Activated CD4-positive, alpha-beta T cell treated with anti-CD3 and anti-CD28 coated beads for 48 hours (primary cell): ENCODE results near the gene SH3BGRL3.
"Not testable (repeated sequence)": the region's sequence is repeated elsewhere in the genome, so short reads cannot be mapped to it uniquely, and the experiment has no call there.

Experiments used
- DNase-seq: peaks from one replicate; pipeline ENCODE4 v3.0.0-alpha.2; 2020

The SH3BGRL3 gene

GRCh38 chr1:26279456-26280332 lies at the start of gene SH3BGRL3:
Gene SH3BGRL3 (plus strand): TSS chr1:26280086. CDS start chr1:26280156, 70 bp downstream.
- DNase-seq, result peak; percentile 89

- not testable (repeated sequence) for DNase-seq
Measured at GRCh38 chr1:26230682-26231081, 49.2 kb upstream of the SH3BGRL3 start.

- peak; percentile 99 for DNase-seq
Measured at GRCh38 chr1:26233903-26234643, 45.8 kb upstream of the SH3BGRL3 start, which contains the start of gene CEP85. Gene CEP85 (plus strand): TSS chr1:26234200. CDS start chr1:26239784, 5,584 bp downstream.

DNA sequence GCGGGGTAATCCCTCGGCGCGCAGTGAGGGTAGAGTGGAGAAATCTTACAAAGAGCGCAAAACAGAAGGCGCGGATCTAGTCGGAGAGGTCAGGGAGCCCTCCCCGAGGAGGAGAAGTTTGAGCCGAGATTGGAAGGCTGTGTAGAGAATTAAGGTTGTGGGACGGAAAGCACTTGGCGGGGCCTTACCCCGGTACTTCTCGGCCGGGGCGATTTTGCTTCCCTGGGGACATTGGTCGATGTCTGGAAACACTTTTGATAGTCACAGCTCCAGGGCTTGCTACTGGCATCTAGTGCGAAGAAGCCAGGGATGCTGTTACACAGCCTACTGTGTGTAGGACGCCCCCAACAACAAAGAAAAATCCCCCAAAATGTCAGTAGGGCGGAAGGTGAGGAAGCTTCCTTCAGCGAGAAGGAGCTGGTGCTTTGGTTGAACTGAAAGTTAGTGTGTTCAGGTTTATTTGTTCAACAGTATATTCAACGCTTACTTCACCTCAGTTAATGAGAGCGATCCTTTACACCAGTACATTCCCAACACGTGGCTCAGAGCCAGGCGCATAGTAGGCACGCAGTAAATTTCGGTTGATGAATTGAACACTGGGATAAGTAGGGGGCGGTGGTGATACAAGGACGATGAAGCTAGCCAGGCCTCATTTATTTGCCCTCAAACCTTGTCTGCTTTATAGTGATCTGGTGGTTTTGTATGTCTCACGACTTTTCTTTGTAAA lies 45.1 kb upstream of the SH3BGRL3 start:
- no peak for DNase-seq

DNA sequence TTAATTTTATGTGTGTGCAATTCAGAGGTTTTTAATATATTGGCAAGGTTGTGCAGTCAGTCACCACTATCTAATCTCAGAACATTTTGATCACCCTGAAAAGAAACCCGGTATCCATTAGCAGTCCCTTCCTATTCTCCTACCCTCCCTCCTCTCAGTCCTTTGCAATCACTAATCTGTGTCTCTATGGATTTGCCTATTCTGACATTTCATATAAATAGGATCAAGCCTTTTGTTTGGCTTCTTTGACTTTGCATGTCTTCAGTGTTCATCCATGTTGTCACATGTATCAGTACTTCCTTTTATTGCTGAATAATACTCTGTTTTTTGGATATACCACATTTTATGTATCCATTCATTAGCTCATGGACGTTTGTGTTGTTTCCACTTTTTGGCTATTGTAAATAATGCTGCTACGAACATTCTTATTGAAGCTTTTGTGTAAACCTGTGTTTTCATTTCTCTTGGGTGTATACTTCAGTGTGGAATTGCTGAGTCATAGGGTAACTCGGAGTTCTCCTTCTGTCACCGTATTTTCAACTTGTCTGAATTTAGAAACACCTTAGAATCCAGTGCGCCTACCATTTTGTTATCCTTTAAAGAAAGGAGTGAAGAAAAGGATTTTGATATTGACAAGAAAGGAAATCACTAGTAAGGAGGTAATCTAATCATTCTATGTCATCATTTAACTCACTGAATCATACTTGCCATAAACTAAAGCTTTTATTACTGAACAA lies 42.5 kb upstream of the SH3BGRL3 start:
- no peak for DNase-seq

GRCh38 chr1:26239936-26240335 lies 40.0 kb upstream of the SH3BGRL3 start:
- DNase-seq, result no peak

- DNase-seq, result no peak
Measured at GRCh38 chr1:26252718-26253117, 27.2 kb upstream of the SH3BGRL3 start.

DNA sequence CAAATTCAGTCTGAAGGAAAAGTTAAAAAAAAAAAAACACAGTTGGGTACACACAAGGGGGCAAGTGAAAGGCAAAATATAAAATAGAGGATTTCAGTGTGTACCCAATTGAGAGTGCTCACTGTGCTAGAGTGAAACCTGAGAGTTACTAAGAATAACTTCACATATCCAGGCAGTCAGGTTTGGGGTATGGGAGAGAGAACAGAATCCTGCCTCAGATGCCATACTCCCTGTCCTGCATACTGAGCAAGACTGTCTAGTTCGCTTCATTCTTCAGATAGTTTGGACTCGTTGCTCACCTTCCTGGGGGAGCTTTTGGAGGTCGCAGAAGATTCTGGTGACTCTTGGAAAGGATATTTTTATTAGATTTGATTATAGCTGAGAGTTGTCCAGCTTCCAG lies 25.5 kb upstream of the SH3BGRL3 start:
- no peak for DNase-seq

DNA sequence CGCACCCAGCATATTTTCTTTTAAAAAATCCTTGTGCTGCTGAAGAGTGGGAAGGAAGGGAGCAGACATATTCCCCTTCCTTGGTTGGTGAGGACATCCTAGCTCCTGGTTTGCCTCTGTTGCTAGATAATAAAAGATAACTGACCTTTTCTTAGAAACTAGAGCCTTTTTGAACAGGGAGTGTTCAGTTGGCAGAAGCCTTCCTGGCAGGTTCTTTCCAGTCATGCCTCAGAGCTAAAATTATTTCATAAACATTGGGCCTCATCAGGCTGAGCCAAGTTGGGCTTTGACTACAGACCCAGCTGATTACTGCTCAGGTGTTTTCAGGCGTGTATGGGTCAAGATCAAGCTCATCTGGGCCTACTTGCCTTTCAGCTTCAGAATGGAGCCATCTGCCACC lies 22.7 kb upstream of the SH3BGRL3 start:
- DNase-seq, result no peak

- no peak for DNase-seq
Measured at GRCh38 chr1:26259005-26259404, 20.9 kb upstream of the SH3BGRL3 start.

GRCh38 chr1:26259578-26259977 lies 20.3 kb upstream of the SH3BGRL3 start:
- no peak for DNase-seq

- no peak for DNase-seq
Measured at GRCh38 chr1:26263212-26263611, 16.7 kb upstream of the SH3BGRL3 start.

- no peak for DNase-seq
Measured at GRCh38 chr1:26265405-26265804, 14.5 kb upstream of the SH3BGRL3 start.

- no peak for DNase-seq
Measured at GRCh38 chr1:26268290-26269197, 11.3 kb upstream of the SH3BGRL3 start.

GRCh38 chr1:26269198-26269550 lies 10.7 kb upstream of the SH3BGRL3 start:
- no peak for DNase-seq

- DNase-seq, result no peak
Measured at GRCh38 chr1:26274801-26275425, 5.0 kb upstream of the SH3BGRL3 start.

DNA sequence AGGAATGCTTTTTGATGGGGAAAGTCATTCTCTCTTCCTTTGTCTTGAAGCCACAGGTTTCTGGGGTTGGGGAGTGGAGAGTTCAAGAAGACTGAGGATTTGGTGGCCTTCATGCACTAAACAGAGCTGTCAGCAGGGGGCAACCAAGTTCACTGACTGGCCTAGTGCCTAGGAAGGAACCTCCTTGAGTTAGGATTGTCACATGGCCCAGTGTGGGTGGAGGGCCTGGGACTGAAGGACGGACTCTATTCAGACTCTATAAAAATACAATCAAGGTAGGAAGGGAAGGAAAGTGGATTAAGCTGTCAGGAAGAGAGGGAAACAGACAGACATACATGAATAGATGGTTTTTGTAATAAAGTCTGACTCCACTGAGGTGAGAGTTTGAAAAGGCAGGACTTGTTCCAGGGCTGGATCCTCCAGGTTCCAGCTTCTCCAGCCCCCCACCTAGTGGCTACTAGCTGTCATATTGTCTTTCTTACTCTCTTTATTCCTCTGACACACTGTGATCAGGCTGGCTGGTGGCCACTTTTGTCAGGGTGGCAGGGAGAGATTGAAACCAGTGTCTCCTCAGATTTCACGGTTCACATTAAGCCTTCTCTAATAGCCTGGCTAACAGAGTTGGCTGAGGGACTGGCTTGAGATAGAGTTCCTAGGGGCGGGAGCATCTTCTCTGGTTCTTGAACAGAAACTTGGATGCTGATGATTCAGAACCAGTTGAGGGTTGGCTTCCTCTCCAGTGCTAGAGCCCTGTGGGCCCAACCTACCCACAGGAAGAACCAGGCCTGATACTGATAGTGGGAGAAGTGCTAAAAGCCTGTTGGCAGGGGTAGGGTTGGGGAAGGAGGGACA lies 4.1 kb upstream of the SH3BGRL3 start:
- DNase-seq, result peak; percentile 86

- no peak for DNase-seq
Measured at GRCh38 chr1:26276432-26276838, 3.5 kb upstream of the SH3BGRL3 start.

DNA sequence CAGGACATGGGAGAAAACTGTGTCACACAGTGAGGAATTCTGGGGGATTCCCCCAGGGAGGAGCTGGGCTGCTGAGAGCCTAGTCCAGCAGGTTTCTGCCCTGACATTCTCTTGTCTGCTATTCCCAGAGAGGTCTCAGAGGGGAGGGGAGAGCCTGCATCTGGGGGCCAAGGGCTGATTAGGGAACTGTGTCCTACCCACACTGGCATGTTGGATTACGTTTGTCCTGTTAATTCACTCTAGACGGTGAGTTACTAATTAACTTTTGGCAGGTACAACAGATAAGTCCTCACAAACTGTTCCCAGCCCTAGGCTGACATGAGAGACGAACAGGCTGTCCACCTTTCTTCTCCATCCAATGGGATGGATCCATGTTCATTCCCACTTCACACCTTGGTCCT lies 2.6 kb upstream of the SH3BGRL3 start:
- DNase-seq, result no peak

DNA sequence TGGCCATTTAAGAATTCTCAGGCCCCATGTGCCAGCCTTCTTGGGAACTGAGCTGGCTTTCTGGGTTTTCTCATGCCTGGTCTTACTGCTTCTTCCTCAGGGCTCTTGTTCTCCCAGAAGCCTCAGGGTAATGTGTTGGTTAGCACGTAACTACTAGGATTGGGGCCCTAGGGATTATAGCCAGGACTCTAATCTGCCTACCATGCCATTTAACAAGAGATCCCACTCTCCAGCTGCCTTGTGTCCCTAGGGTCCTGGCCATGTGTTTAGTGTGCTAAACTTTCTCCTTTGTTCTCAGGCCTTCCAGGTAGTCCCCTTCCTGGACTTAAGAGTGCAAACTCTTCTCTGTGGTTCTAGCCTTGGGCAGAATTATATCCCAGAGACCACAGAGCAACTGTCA lies 2.2 kb upstream of the SH3BGRL3 start:
- no peak for DNase-seq
